ENCODE results near the gene NME4. TPM values are rescaled to one million over a fixed set of nuclear protein-coding genes. Genes with fewer than 3 reads are reported as not detected.

NME4 gene
- total and polyA plus RNA-seq, 9 donors, result 48.8 to 133 (median 93.4) TPM

- Histone ChIP-seq H3K27ac (no peak overlapping the region), H3K4me3 (peak overlapping the region; percentile 63), H3K27me3 (no peaks in the 10 kb centered on the region), H3K9me3 (no peaks in the 10 kb centered on the region), H3K36me3 (no peaks in the 10 kb centered on the region), H3K4me1 (ENCODE audit: insufficient read depth) (peaks cover 4% of the 10 kb centered on the region)
- WGBS, 3 donors, result 78 to 83% (median 83%) methylated on average over 27 of the region's 27 CpGs
- DNase-seq, result peak in 1 of 5 donors; percentile 27
- intact Hi-C loops (cut with DNase I), result loop anchor here in 2 of 4 donors (10.0 kb wide), 2 partner anchors 275 to 285 kb away; partner anchors contain the start of gene RHOT2 (in 1 of the 2)
- no peak for TF ChIP-seq CTCF (IDR thresholded peaks at IDR 0.05)
- no peak for TF ChIP-seq EP300 (IDR thresholded peaks at IDR 0.05)
- no peak for TF ChIP-seq POLR2A (IDR thresholded peaks at IDR 0.05)
These were observed 16.8 kb upstream of the NME4 start for GRCh38 chr16:379961-380761.

- peaks cover 4% of the 10 kb centered on the region for H3K4me1 ChIP-seq (ENCODE audit: insufficient read depth)
- peak overlapping the region in 1 of 2 donors; percentile 30 for H3K27ac ChIP-seq
- H3K4me3 ChIP-seq, result peak overlapping the region; percentile 63
- H3K36me3 ChIP-seq, result no peaks in the 10 kb centered on the region
- 8 to 9% (median 9%) methylated on average over 9 to 12 of the region's 12 CpGs for WGBS, 3 donors
- H3K27me3 ChIP-seq, result no peaks in the 10 kb centered on the region
- intact Hi-C loops (cut with DNase I), result loop anchor here in 2 of 4 donors (10.0 kb wide), 2 partner anchors 274 to 284 kb away; partner anchors contain the start of gene RHOT2 (in 1 of the 2)
- no peak for DNase-seq
- no peaks in the 10 kb centered on the region for H3K9me3 ChIP-seq
- no peak for TF ChIP-seq EP300 (IDR thresholded peaks at IDR 0.05)
- TF ChIP-seq POLR2A (IDR thresholded peaks at IDR 0.05), result no peak
- no peak for TF ChIP-seq CTCF (IDR thresholded peaks at IDR 0.05)
These were observed 16.3 kb upstream of the NME4 start for GRCh38 chr16:380762-381011.

GRCh38 chr16:381012-381788 is 15.8 kb upstream of the NME4 start:
- peak in 3 of 5 donors; percentile 39 to 62 (median 51) for DNase-seq
- peaks cover 4% of the 10 kb centered on the region for H3K4me1 ChIP-seq (ENCODE audit: insufficient read depth)
- peak overlapping the region in 1 of 2 donors; percentile 30 for H3K27ac ChIP-seq

More at GRCh38 chr16:381012-381788, 15.8 kb upstream of the NME4 start:
- WGBS, 3 donors, result 0 to 3% (median 1%) methylated on average over 3 to 73 of the region's 73 CpGs
- no peaks in the 10 kb centered on the region for H3K36me3 ChIP-seq
- TF ChIP-seq CTCF (IDR thresholded peaks at IDR 0.05), result no peak
- TF ChIP-seq EP300 (IDR thresholded peaks at IDR 0.05), result no peak
- no peak for TF ChIP-seq POLR2A (IDR thresholded peaks at IDR 0.05)
- intact Hi-C loops (cut with DNase I), result loop anchor here in 2 of 4 donors (10.0 kb wide), 2 partner anchors 274 to 284 kb away; partner anchors contain the start of gene RHOT2 (in 1 of the 2)
- no peaks in the 10 kb centered on the region for H3K9me3 ChIP-seq
- peak overlapping the region; percentile 63 for H3K4me3 ChIP-seq
- H3K27me3 ChIP-seq, result no peaks in the 10 kb centered on the region
